Activated naive CD4-positive, alpha-beta T cell treated with anti-CD3 and anti-CD28 coated beads, Interleukin-2, amount 10 ng/mL, durations not matched to agents 7 days and 5 days (primary cell): ENCODE results near the gene ZFP37.

ENCODE experiments used
- CTCF ChIA-PET: fragments of 350-600 bp; sonication (Branson Sonifier 250); formaldehyde crosslinking; loops from one replicate; lab custom pipeline; 2021; ENCODE audit warnings: antibody characterized with exemption; lab: Charles Lee
- DNase-seq: peaks from one replicate; pipeline ENCODE4 v3.0.0-alpha.2; 2020
- H3K27ac Mint-ChIP-seq: one replicate; pipeline ENCODE4 v1.8.0; 2021; ENCODE audit warnings: mild to moderate bottlenecking, moderate library complexity, mixed read lengths
- H3K27me3 Mint-ChIP-seq: one replicate; pipeline ENCODE4 v1.8.0; 2021; ENCODE audit warnings: mild to moderate bottlenecking, mixed read lengths
- H3K36me3 Mint-ChIP-seq: one replicate; pipeline ENCODE4 v1.8.0; 2021; ENCODE audit warnings: mixed read lengths
- H3K4me1 Mint-ChIP-seq: one replicate; pipeline ENCODE4 v1.8.0; 2021; ENCODE audit warnings: mixed read lengths
- H3K4me3 Mint-ChIP-seq: one replicate; pipeline ENCODE4 v1.8.0; 2021; ENCODE audit warnings: mild to moderate bottlenecking, moderate library complexity, mixed read lengths
- H3K9me3 Mint-ChIP-seq: one replicate; pipeline ENCODE4 v1.8.0; 2021; ENCODE audit warnings: mixed read lengths

The ZFP37 gene

DNA sequence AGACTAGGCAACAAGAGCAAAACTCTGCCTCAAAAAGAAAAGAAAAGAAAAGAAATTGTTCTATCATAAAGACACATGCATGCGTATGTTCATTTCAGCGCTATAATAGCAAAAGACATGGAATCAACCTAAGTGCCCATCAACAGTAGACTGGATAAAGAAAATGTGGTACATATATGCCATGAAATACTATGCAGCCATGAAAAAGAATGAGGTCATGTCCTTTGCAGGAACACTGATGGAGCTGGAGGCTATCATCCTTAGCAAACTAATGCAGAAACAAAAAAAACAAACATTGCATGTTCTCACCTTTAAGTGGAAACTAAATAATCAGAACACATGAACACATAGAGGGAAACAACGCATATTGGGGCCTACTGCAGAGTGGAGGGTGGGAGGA is 38.3 kb downstream of the ZFP37 start:
- H3K36me3 Mint-ChIP-seq: no peaks in the 10 kb centered on the region
- CTCF ChIA-PET: no interaction called here
- no peaks in the 10 kb centered on the region for H3K4me1 Mint-ChIP-seq
- H3K4me3 Mint-ChIP-seq: no peak overlapping the region
- peaks cover 32% of the 10 kb centered on the region for H3K9me3 Mint-ChIP-seq
- DNase-seq: no peak
- H3K27ac Mint-ChIP-seq: no peak overlapping the region
- no peaks in the 10 kb centered on the region for H3K27me3 Mint-ChIP-seq

DNA sequence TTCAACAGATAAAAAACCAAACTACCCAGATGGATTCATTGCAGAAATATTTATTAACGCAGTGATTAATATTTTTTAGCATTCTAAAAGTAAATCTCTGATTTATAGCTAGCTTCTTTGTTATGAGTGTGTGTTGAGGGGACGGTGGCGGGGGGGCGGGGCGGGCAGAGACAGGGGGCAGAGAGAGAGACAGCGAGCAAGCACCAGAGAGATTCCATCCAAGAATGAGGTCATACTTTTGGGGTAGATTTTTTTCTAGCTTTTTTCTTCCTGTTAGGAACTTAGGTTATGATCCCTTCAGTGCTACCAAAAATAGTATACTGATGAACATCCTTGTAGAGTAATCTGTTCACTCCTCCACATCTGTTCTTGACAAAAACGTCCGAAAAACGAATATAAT is 44.0 kb downstream of the ZFP37 start:
- Mint-ChIP-seq H3K4me1 (peaks cover 3% of the 10 kb centered on the region), H3K27me3 (peaks cover 8% of the 10 kb centered on the region), H3K4me3 (no peak overlapping the region), H3K36me3 (no peaks in the 10 kb centered on the region), H3K9me3 (peaks cover 17% of the 10 kb centered on the region), H3K27ac (no peak overlapping the region)
- DNase-seq: no peak
- CTCF ChIA-PET: no interaction called here

DNA sequence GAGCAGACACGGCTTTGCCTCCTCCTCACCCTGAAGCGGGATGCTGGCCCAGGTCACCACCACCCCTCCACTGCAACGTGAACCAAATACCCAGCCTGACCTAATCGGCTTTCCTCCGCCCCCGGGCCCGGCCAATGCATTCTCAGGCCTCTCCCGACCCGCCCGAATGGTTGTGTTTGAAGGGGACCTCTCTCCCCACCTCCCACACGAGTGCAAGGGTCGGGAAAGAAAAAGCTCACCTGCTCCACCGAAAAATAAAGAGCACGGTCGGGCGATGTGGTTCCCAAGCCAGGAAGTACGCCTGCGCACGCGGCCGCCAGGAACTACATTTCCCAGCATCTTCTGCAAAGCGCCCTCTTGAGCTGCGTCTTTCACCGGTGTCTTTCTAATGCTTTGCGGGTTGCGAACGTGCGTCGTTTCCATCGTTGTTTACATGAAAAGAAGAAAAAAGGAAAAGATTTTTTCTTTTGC is 44.6 kb downstream of the ZFP37 start, which contains the start of gene ZNF883:
Gene ZNF883, minus strand, starts transcription at position 282 of the 471 bp plus-strand sequence.
- Mint-ChIP-seq H3K27me3 (peaks cover 8% of the 10 kb centered on the region), H3K4me3 (peak within 1 kb of the TSS; percentile 38), H3K36me3 (no peaks in the 10 kb centered on the region), H3K9me3 (peaks cover 15% of the 10 kb centered on the region), H3K4me1 (peaks cover 3% of the 10 kb centered on the region), H3K27ac (no peak within 1 kb of the TSS)
- CTCF ChIA-PET: no interaction called here
- peak; percentile 33 for DNase-seq

DNA sequence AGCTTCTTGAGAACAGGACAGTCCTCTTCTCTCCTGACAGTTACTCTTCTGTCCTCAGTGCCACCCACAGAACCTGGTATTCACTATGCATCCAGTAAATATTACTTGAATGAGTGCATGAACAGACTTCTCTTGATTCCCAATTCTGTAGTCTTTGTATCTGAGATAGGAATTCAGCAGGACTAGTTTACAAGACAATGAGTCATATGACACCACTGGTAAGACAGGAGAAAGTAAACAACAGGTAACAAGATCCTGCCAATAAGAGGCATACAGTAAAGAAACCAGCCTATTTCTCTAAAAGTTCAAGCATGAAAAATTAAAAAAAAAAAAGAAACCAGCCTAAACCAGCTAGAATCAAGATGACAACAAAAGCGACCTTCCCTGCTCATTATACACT is 50.7 kb downstream of the ZFP37 start:
- H3K4me1 Mint-ChIP-seq: no peaks in the 10 kb centered on the region
- H3K27ac Mint-ChIP-seq: no peak overlapping the region
- CTCF ChIA-PET: no interaction called here
- no peaks in the 10 kb centered on the region for H3K36me3 Mint-ChIP-seq
- H3K27me3 Mint-ChIP-seq: no peaks in the 10 kb centered on the region
- H3K9me3 Mint-ChIP-seq: peaks cover 25% of the 10 kb centered on the region
- no peak overlapping the region for H3K4me3 Mint-ChIP-seq
- DNase-seq: no peak

DNA sequence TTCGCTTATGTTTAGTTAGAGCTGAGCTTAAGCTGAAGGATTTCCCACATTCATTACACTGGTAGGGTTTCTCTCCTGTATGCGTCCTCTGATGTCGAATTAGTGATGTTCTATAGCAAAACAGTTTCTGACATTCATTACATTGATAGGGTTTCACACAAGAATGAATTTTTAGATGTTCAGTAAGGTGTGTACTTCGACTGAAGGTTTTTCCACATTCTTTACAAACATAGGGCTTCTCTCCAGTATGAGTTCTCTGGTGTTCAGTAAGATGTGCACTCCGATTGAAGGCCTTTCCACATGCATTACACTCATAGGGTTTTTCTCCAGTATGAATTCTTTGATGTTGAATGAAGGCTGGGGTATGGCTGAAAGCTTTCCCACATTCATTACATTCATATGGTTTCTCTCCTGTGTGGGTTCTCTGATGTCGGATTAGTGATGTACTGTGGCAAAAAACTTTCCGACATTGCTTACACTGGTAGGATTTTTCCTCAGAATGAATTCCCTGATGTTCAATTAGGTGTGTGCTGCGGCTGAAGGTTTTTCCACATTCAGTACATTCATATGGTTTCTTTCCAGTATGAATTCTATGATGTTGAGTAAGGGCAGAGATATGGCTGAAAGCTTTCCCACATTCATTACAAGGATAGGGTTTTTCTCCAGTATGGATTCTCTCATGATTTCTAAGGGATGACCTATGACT is 59.1 kb downstream of the ZFP37 start:
- no peaks in the 10 kb centered on the region for H3K4me1 Mint-ChIP-seq
- CTCF ChIA-PET: no interaction called here
- peaks cover 55% of the 10 kb centered on the region for H3K9me3 Mint-ChIP-seq
- no peak overlapping the region for H3K27ac Mint-ChIP-seq
- H3K36me3 Mint-ChIP-seq: peaks cover 3% of the 10 kb centered on the region
- H3K4me3 Mint-ChIP-seq: no peak overlapping the region
- no peak for DNase-seq
- no peaks in the 10 kb centered on the region for H3K27me3 Mint-ChIP-seq
